HepG2 (cell line): Measurements from ENCODE around the gene ATP5PB. TPM values are rescaled to one million over a fixed set of nuclear protein-coding genes. Genes with fewer than 3 reads are reported as not detected.

Source experiments
- ATAC-seq: fragments of 200-7000 bp; cut with Tn5 transposase; 3 replicates; pipeline ENCODE4 v1.9.1; 2020; ENCODE audit warnings: mild to moderate bottlenecking, moderate library complexity
- BruUV-seq: library from RNA; stranded (reverse); fragments of 400-500 nt; replicated peaks from 2 replicates; lab custom pipeline; 2021; lab: Mats Ljungman, UMichigan
- CTCF ChIA-PET: fragments of 300-600 bp; formaldehyde crosslinking; extraction: SDS; loops from one replicate; lab custom pipeline; 2021; ENCODE audit warnings: low total read pairs, inconsistent platforms, low intra/inter-chr PET ratio; lab: Yijun Ruan, JAX
- POLR2A ChIA-PET: fragments of 350-600 bp; sonication (Branson Sonifier 250); formaldehyde crosslinking; loops from one replicate; lab custom pipeline; 2020; ENCODE audit warnings: antibody characterized with exemption, inconsistent platforms; lab: Yijun Ruan, JAX
- DNase-seq: peaks from one replicate; pipeline ENCODE4 v3.0.0-alpha.2; 2015; ENCODE audit warnings: low spot score
- FAIRE-seq: peaks from 3 replicates; lab custom pipeline; 2011; peaks lifted over from hg19 to GRCh38; lab: Jason Lieb, UNC
- H2AFZ ChIP-seq: one replicate; pipeline ENCODE4 v1.6.1; 2011; ENCODE audit warnings: low read length, inconsistent platforms
- H3K27ac ChIP-seq: fragments of 300-600 bp; 3 replicates; pipeline ENCODE4 v1.8.0; 2011; ENCODE audit warnings: mixed run types, mild to moderate bottlenecking, mixed read lengths, low read length, inconsistent platforms; ENCODE audit not compliant: insufficient read depth; ENCODE audit errors: extremely low read length
- H3K27me3 ChIP-seq, 2 experiments: fragments of 200-600 bp in 1 of 2; 2 replicates in 1 of 2; 3 replicates in 1 of 2; pipeline versions ENCODE4 v1.6.0 to v1.8.0; 2011; ENCODE audit warnings: low read length in 2 of 2, mild to moderate bottlenecking in 2 of 2, moderate library complexity in 2 of 2, inconsistent platforms in 1 of 2; ENCODE audit not compliant: insufficient read depth in 2 of 2, control insufficient read depth in 1 of 2
- H3K36me3 ChIP-seq, 2 experiments: fragments of 200-600 bp in 1 of 2; replicated peaks in 1 of 2; 2 replicates in 1 of 2; 3 replicates in 1 of 2; pipeline versions ENCODE4 v1.5.1 to v1.8.0; 2011; ENCODE audit warnings: low read length in 2 of 2, inconsistent platforms in 1 of 2; ENCODE audit not compliant: insufficient read depth in 2 of 2, control insufficient read depth in 1 of 2
- H3K4me1 ChIP-seq: 2 replicates; pipeline ENCODE4 v1.5.1; 2012; ENCODE audit warnings: low read length, inconsistent platforms; ENCODE audit not compliant: insufficient read depth
- H3K4me2 ChIP-seq: 2 replicates; pipeline ENCODE4 v1.6.0; 2011; ENCODE audit warnings: low read depth, low read length, inconsistent platforms
- H3K4me3 ChIP-seq, 3 experiments: fragments of 200-600 bp in 1 of 3; sonication (generic), shearing (Covaris generic) in 1 of 3; replicated peaks in 1 of 3; 2 replicates each; pipeline ENCODE4 v1.5.1; 2011 to 2016; ENCODE audit warnings: low read length in 3 of 3, inconsistent platforms in 2 of 3, low read depth in 2 of 3, mild to moderate bottlenecking in 2 of 3, control low read depth in 1 of 3, mixed read lengths in 1 of 3; ENCODE audit not compliant: insufficient read depth in 1 of 3
- H3K79me2 ChIP-seq: one replicate; pipeline ENCODE4 v1.6.1; 2011; ENCODE audit warnings: low read length, inconsistent platforms; ENCODE audit not compliant: insufficient read depth
- H3K9ac ChIP-seq: 2 replicates; pipeline ENCODE4 v1.6.0; 2011; ENCODE audit warnings: mild to moderate bottlenecking, low read depth, low read length, inconsistent platforms; ENCODE audit not compliant: insufficient read depth
- H3K9me3 ChIP-seq: 2 replicates; pipeline ENCODE4 v1.5.1; 2012; ENCODE audit warnings: mild to moderate bottlenecking, low read length
- H4K20me1 ChIP-seq: 2 replicates; pipeline ENCODE4 v1.6.0; 2011; ENCODE audit warnings: inconsistent platforms, mild to moderate bottlenecking, low read length, moderate library complexity; ENCODE audit not compliant: insufficient read depth
- AFF4 ChIP-seq: sonication (generic); formaldehyde crosslinking; IDR thresholded peaks from 2 replicates; pipeline ENCODE4 v1.4.0; 2020; ENCODE audit warnings: missing genetic modification reagents
- GPBP1L1 ChIP-seq: sonication (generic); formaldehyde crosslinking; IDR thresholded peaks from 2 replicates; pipeline ENCODE4 v1.5.0; 2020; ENCODE audit warnings: mild to moderate bottlenecking, missing genetic modification reagents
- KMT2B ChIP-seq: IDR thresholded peaks from 2 replicates; pipeline ENCODE4 v1.6.1; 2016; ENCODE audit warnings: missing genetic modification reagents, missing compliant biosample characterization
- MATR3 ChIP-seq: sonication (generic); formaldehyde crosslinking; IDR thresholded peaks from 2 replicates; pipeline ENCODE4 v1.4.0; 2020; ENCODE audit warnings: missing genetic modification reagents
- MLXIP ChIP-seq: sonication (generic); formaldehyde crosslinking; IDR thresholded peaks from 2 replicates; pipeline ENCODE4 v1.9.0; 2021; ENCODE audit warnings: missing genetic modification reagents, borderline replicate concordance
- PTBP1 ChIP-seq: fragments of 200-400 bp; formaldehyde crosslinking; IDR thresholded peaks from 2 replicates; pipeline ENCODE4 v1.6.1; 2018; ENCODE audit warnings: low read length, low read depth; ENCODE audit not compliant: poor library complexity, severe bottlenecking
- SP2 ChIP-seq: sonication (generic); formaldehyde crosslinking; IDR thresholded peaks from 2 replicates; pipeline ENCODE4 v1.5.1; 2020; ENCODE audit warnings: mild to moderate bottlenecking, missing genetic modification reagents
- ZBTB34 ChIP-seq: sonication (generic); formaldehyde crosslinking; IDR thresholded peaks from 2 replicates; pipeline ENCODE4 v1.8.0; 2022; ENCODE audit warnings: mild to moderate bottlenecking, missing genetic modification reagents
- ZFP37 ChIP-seq: sonication (generic); formaldehyde crosslinking; IDR thresholded peaks from 2 replicates; pipeline ENCODE4 v1.4.0; 2020; ENCODE audit warnings: missing genetic modification reagents, borderline replicate concordance
- WGBS: methylation state at CpG from one replicate; pipeline ENCODE4 v1.1.6; 2017; ENCODE audit warnings: low lambda C conversion rate; 5-methylcytosine and 5-hydroxymethylcytosine counted together
- in situ Hi-C: cut with HindIII; loops from 2 replicates; pipeline ENCODE4 v1.10.0; 2017; ENCODE audit warnings: low pct_unique_long_range_greater_than_20kb; ENCODE audit not compliant: extremely low pct_ligation_motif_present
- intact Hi-C: fragments of 100-400 bp; cut with micrococcal nuclease; formaldehyde crosslinking; loops from one replicate; pipeline ENCODE4 v1.10.0; 2022; ENCODE audit not compliant: unreplicated experiment
- polyA plus RNA-seq, 8 experiments: library from polyadenylated mRNA; depleted of rRNA in 3 of 8; stranded (reverse) in 7 of 8; unstranded in 1 of 8; fragments of >200 nt; fragmentation: Illumina TruSeq in 4 of 8; extraction: Trizol in 4 of 8; gene quantifications; 2 replicates each; pipeline versions ENCODE4 v1.2.1 to v1.2.3, GENCODE V29; 2011 to 2016; ENCODE audit warnings: low read depth in 4 of 8, missing spikeins in 1 of 8, mixed read lengths in 1 of 8; ENCODE audit not compliant: insufficient read depth in 1 of 8
- total RNA-seq, 5 experiments: library from RNA; depleted of rRNA; stranded (reverse); fragments of >200 nt; fragmentation: Illumina TruSeq; extraction: Trizol; gene quantifications; 2 replicates each; pipeline ENCODE4 v1.2.3, GENCODE V29; 2016; ENCODE audit warnings: low read depth in 1 of 5

Gene ATP5PB
- total and polyA plus RNA-seq, 2 of the 13 experiments (the other 11 are each of a cell fraction or from before 2014, with no cell fraction given) = 297 to 541 TPM

GRCh38 chr1:111491070-111491469 lies 41.8 kb downstream of the ATP5PB start:
- WGBS = 52% methylated on average over 7 of the region's 7 CpGs
- intact Hi-C loops = no loop called here
- no peak overlapping the region for H3K4me2 ChIP-seq
- TF ChIP-seq ZFP37 (CRISPR knock-in tag) (no peak), ZBTB34 (no peak), MATR3 (no peak)
- ChIA-PET POLR2A (interaction anchor here (1.5 kb wide), 1 partner anchor 17 kb away, joined by 5 read pairs; no protein-coding TSS in a partner anchor), CTCF (no interaction called here)
- no TSS peak for BruUV-seq
- DNase-seq (no peak), FAIRE-seq (no peak), ATAC-seq (no peak)
- no peak overlapping the region for H3K4me3 ChIP-seq
- H2AFZ ChIP-seq = no peak overlapping the region
- H3K36me3 ChIP-seq = no peaks in the 10 kb centered on the region
- H3K27me3 ChIP-seq = peaks cover 5 to 29% of the 10 kb centered on the region in 2 experiments; a peak in 3 of 5 replicates
- no peaks in the 10 kb centered on the region for H3K79me2 ChIP-seq
- H3K4me1 ChIP-seq = peaks cover 9% of the 10 kb centered on the region; the same call in 1 of the 2 replicates
- in situ Hi-C loops = no loop called here
- no peak overlapping the region for H3K27ac ChIP-seq
- no peak overlapping the region for H3K9ac ChIP-seq
- no peaks in the 10 kb centered on the region for H4K20me1 ChIP-seq
- no peaks in the 10 kb centered on the region for H3K9me3 ChIP-seq

GRCh38 chr1:111496398-111496797 lies 47.1 kb downstream of the ATP5PB start:
- Histone ChIP-seq H3K36me3 (no peaks in the 10 kb centered on the region), H3K4me3 (no peak overlapping the region), H3K4me2 (no peak overlapping the region), H3K9me3 (no peaks in the 10 kb centered on the region), H3K27ac (no peak overlapping the region), H2AFZ (no peak overlapping the region), H3K9ac (no peak overlapping the region), H3K79me2 (no peaks in the 10 kb centered on the region), H3K4me1 (no peaks in the 10 kb centered on the region), H3K27me3 (no peaks in the 10 kb centered on the region), H4K20me1 (no peaks in the 10 kb centered on the region)
- ATAC-seq (no peak), DNase-seq (no peak), FAIRE-seq (no peak)
- 71% methylated on average over 4 of the region's 4 CpGs for WGBS
- BruUV-seq = no TSS peak
- intact Hi-C loops = no loop called here
- POLR2A ChIA-PET = no interaction called here
- CTCF ChIA-PET = no interaction called here
- in situ Hi-C loops = no loop called here
- TF ChIP-seq GPBP1L1 (CRISPR knock-in tag) (no peak), KMT2B (CRISPR knock-in tag) (no peak), SP2 (CRISPR knock-in tag) (no peak), MLXIP (CRISPR knock-in tag) (no peak), PTBP1 (no peak), AFF4 (CRISPR knock-in tag) (no peak)
